ENCODE measurements around the gene SSR1. TPM values are rescaled to one million over a fixed set of nuclear protein-coding genes. Genes with fewer than 3 reads are reported as not detected.

SSR1 gene
- total and polyA plus RNA-seq, 2 of the 13 experiments (the other 11 are each of a cell fraction or from before 2014, with no cell fraction given), result 203 to 243 TPM

DNA sequence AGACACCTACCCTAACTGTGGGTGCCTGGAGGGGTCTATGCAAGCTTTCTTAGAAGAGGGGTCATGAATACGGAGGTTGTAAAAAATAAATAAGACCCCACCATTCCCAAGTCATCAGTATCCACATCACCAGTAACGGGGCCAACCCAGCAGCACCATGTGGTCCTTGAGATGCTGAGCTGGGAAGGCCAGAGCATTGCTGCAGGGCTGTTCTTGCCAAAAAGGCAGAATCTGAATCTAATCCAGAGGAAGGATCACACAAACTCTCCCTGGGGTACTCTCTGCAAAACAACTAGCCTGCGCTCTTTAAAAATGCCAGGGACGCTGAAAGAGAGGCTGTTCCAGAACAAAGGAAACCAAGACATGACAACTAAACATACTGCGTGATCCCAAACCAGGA is 43.2 kb downstream of the SSR1 start:
- TF ChIP-seq ZNF256 (CRISPR knock-in tag; conservative IDR thresholded peaks at IDR 0.05) (0 out of 2 replicates have a peak, but pooled peaks have one; percentile 11), ZNF713 (CRISPR knock-in tag; IDR thresholded peaks at IDR 0.05) (no peak), KAT8 (CRISPR knock-in tag; IDR thresholded peaks at IDR 0.05) (no peak), SMAD1 (CRISPR knock-in tag; IDR thresholded peaks at IDR 0.05; ENCODE audit: borderline replicate concordance, low read depth) (0 out of 2 replicates have a peak, but pooled peaks have one; percentile 56), RFX5 (IDR thresholded peaks at IDR 0.05; ENCODE audit: low read depth, low read length) (no peak)
- TF ChIP-seq, protein P1, sequence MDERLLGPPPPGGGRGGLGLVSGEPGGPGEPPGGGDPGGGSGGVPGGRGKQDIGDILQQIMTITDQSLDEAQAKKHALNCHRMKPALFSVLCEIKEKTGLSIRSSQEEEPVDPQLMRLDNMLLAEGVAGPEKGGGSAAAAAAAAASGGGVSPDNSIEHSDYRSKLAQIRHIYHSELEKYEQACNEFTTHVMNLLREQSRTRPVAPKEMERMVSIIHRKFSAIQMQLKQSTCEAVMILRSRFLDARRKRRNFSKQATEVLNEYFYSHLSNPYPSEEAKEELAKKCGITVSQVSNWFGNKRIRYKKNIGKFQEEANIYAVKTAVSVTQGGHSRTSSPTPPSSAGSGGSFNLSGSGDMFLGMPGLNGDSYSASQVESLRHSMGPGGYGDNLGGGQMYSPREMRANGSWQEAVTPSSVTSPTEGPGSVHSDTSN (CRISPR knock-in tag; IDR thresholded peaks at IDR 0.05), result no peak
- TF ChIP-seq, protein P2, sequence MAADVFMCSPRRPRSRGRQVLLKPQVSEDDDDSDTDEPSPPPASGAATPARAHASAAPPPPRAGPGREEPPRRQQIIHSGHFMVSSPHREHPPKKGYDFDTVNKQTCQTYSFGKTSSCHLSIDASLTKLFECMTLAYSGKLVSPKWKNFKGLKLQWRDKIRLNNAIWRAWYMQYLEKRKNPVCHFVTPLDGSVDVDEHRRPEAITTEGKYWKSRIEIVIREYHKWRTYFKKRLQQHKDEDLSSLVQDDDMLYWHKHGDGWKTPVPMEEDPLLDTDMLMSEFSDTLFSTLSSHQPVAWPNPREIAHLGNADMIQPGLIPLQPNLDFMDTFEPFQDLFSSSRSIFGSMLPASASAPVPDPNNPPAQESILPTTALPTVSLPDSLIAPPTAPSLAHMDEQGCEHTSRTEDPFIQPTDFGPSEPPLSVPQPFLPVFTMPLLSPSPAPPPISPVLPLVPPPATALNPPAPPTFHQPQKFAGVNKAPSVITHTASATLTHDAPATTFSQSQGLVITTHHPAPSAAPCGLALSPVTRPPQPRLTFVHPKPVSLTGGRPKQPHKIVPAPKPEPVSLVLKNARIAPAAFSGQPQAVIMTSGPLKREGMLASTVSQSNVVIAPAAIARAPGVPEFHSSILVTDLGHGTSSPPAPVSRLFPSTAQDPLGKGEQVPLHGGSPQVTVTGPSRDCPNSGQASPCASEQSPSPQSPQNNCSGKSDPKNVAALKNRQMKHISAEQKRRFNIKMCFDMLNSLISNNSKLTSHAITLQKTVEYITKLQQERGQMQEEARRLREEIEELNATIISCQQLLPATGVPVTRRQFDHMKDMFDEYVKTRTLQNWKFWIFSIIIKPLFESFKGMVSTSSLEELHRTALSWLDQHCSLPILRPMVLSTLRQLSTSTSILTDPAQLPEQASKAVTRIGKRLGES (CRISPR knock-in tag; IDR thresholded peaks at IDR 0.05; ENCODE audit: borderline replicate concordance), result no peak

More for the DNA sequence above, 43.2 kb downstream of the SSR1 start:
- Histone ChIP-seq H4K20me1 (ENCODE audit: insufficient read depth, low read length) (no peaks in the 10 kb centered on the region), H3K27me3 (ENCODE audit: control insufficient read depth in 1 of 2, insufficient read depth in 2 of 2, low read length in 2 of 2) (no peaks in the 10 kb centered on the region), H3K4me1 (ENCODE audit: insufficient read depth, low read length) (peaks cover 51% of the 10 kb centered on the region), H3K4me3 (replicated peaks in 1 of 3; ENCODE audit: insufficient read depth in 1 of 3, low read depth in 2 of 3, low read length in 3 of 3) (no peak overlapping the region), H3K27ac (ENCODE audit: extremely low read length, insufficient read depth, low read length) (peak overlapping the region; percentile 72), H3K9ac (ENCODE audit: insufficient read depth, low read depth, low read length) (no peak overlapping the region), H3K4me2 (ENCODE audit: low read depth, low read length) (peak overlapping the region; percentile 16; the same call in 1 of the 2 replicates), H3K9me3 (ENCODE audit: low read length) (no peaks in the 10 kb centered on the region), H2AFZ (ENCODE audit: low read length) (no peak overlapping the region), H3K79me2 (ENCODE audit: insufficient read depth, low read length) (no peaks in the 10 kb centered on the region), H3K36me3 (replicated peaks in 1 of 2; ENCODE audit: control insufficient read depth in 1 of 2, insufficient read depth in 2 of 2, low read length in 2 of 2) (no peaks in the 10 kb centered on the region)
- in situ Hi-C loops (cut with HindIII; ENCODE audit: extremely low pct_ligation_motif_present, low pct_unique_long_range_greater_than_20kb), result no loop called here
- intact Hi-C loops (cut with micrococcal nuclease; ENCODE audit: unreplicated experiment), result no loop called here
- ChIA-PET CTCF (ENCODE audit: low intra/inter-chr PET ratio, low total read pairs) (no interaction called here), POLR2A (interaction anchor here (1.7 to 1.8 kb wide), 2 partner anchors 8 to 120 kb away, joined by 8 to 16 read pairs; partner anchors contain the start of genes CAGE1 and RIOK1)
- FAIRE-seq (no peak), DNase-seq (ENCODE audit: low spot score) (no peak), ATAC-seq (no peak)
- no TSS peak for BruUV-seq (replicated peaks)
- WGBS (ENCODE audit: low lambda C conversion rate), result 97% methylated on average over 5 of the region's 5 CpGs
